K562 (cell line): ENCODE results near the gene KCNH8. TPM values are rescaled to one million over a fixed set of nuclear protein-coding genes. Genes with fewer than 3 reads are reported as not detected.

Source experiments
- ATAC-seq: fragments of 200-7000 bp; cut with Tn5 transposase; 3 replicates; pipeline ENCODE4 v1.9.1; 2020; ENCODE audit warnings: moderate library complexity
- BruUV-seq: library from RNA; stranded (reverse); fragments of 400-500 nt; replicated peaks from 2 replicates; lab custom pipeline; 2021; lab: Mats Ljungman, UMichigan
- CTCF ChIA-PET: fragments of 300-600 bp; formaldehyde crosslinking; extraction: SDS; loops from one replicate; lab custom pipeline; 2021; ENCODE audit warnings: low intra/inter-chr PET ratio; lab: Yijun Ruan, JAX
- POLR2A ChIA-PET: fragments of 300-600, 350-650 bp; sonication (Branson Sonifier 250); formaldehyde crosslinking; extraction: SDS; loops from one replicate; lab custom pipeline; 2021; ENCODE audit warnings: antibody characterized with exemption, inconsistent platforms; lab: Yijun Ruan, JAX
- DNase-seq, 4 experiments: peaks; one replicate each; pipeline versions ENCODE4 v3.0.0 to v3.0.0-alpha.2; 2011 to 2018; ENCODE audit warnings: low spot score in 3 of 4, mixed read lengths in 3 of 4; ENCODE audit errors: extremely low read depth in 1 of 4
- FAIRE-seq: peaks from 2 replicates; lab custom pipeline; 2011; peaks lifted over from hg19 to GRCh38; lab: Jason Lieb, UNC
- H2AFZ ChIP-seq: 2 replicates; pipeline ENCODE4 v1.6.0; 2011; ENCODE audit warnings: low read depth, low read length, control low read depth, inconsistent platforms
- H3K27ac ChIP-seq: fragments of 200-600 bp; 3 replicates; pipeline ENCODE4 v1.8.0; 2011; ENCODE audit warnings: low read depth, mild to moderate bottlenecking, control low read depth, inconsistent platforms, low read length, moderate library complexity, mixed read lengths; ENCODE audit errors: extremely low read depth
- H3K27me3 ChIP-seq, 2 experiments: fragments of 300-600 bp in 1 of 2; 2 replicates in 1 of 2; 3 replicates in 1 of 2; pipeline versions ENCODE4 v1.6.0 to v1.8.0; 2011; ENCODE audit warnings: inconsistent platforms in 2 of 2, low read length in 2 of 2, mild to moderate bottlenecking in 1 of 2, mixed read lengths in 1 of 2, moderate library complexity in 1 of 2; ENCODE audit not compliant: control insufficient read depth in 2 of 2, insufficient read depth in 2 of 2
- H3K36me3 ChIP-seq: fragments of 300-600 bp; 3 replicates; pipeline ENCODE4 v1.8.0; 2011; ENCODE audit warnings: mild to moderate bottlenecking, low read length, inconsistent platforms; ENCODE audit not compliant: control insufficient read depth, insufficient read depth
- H3K4me1 ChIP-seq, 2 experiments: fragments of 200-600 bp in 1 of 2; replicated peaks in 1 of 2; 2 replicates in 1 of 2; 3 replicates in 1 of 2; pipeline versions ENCODE4 v1.5.1 to v1.8.0; 2011; ENCODE audit warnings: inconsistent platforms in 2 of 2, low read length in 2 of 2, mild to moderate bottlenecking in 1 of 2, mixed read lengths in 1 of 2, moderate library complexity in 1 of 2; ENCODE audit not compliant: control insufficient read depth in 2 of 2, insufficient read depth in 2 of 2
- H3K4me2 ChIP-seq: 2 replicates; pipeline ENCODE4 v1.6.1; 2011; ENCODE audit warnings: low read length, control low read depth, inconsistent platforms, mixed read lengths; ENCODE audit not compliant: insufficient read depth
- H3K4me3 ChIP-seq: fragments of 200-600 bp; sonication (generic), shearing (Covaris generic); 2 replicates; pipeline ENCODE4 v1.5.1; 2016; ENCODE audit warnings: control low read depth, inconsistent platforms
- H3K79me2 ChIP-seq: fragments of 200-600 bp; 3 replicates; pipeline ENCODE4 v1.8.0; 2011; ENCODE audit warnings: low read length, inconsistent platforms; ENCODE audit not compliant: control insufficient read depth, insufficient read depth
- H3K9ac ChIP-seq, 2 experiments: 2 replicates each; pipeline versions ENCODE4 v1.6.0 to v1.6.1; 2011; ENCODE audit warnings: low read depth in 2 of 2, low read length in 2 of 2, control low read depth in 1 of 2, inconsistent platforms in 1 of 2, mild to moderate bottlenecking in 1 of 2, mixed read lengths in 1 of 2; ENCODE audit not compliant: insufficient read depth in 1 of 2
- H3K9me1 ChIP-seq: one replicate; pipeline ENCODE4 v1.6.0; 2011; ENCODE audit warnings: inconsistent platforms, mild to moderate bottlenecking, low read length, moderate library complexity; ENCODE audit not compliant: control insufficient read depth, insufficient read depth
- H3K9me3 ChIP-seq: replicated peaks from 2 replicates; pipeline ENCODE4 v1.5.1; 2011; ENCODE audit warnings: low read depth, low read length, inconsistent platforms; ENCODE audit not compliant: control insufficient read depth, insufficient read depth
- H4K20me1 ChIP-seq: replicated peaks from 2 replicates; pipeline ENCODE4 v1.6.1; 2011; ENCODE audit warnings: low read length, inconsistent platforms, mixed read lengths; ENCODE audit not compliant: control insufficient read depth, insufficient read depth
- GTF2A2 ChIP-seq: IDR thresholded peaks from 2 replicates; pipeline ENCODE4 v1.6.1; 2016; ENCODE audit warnings: mild to moderate bottlenecking, missing genetic modification characterization, missing compliant biosample characterization
- HES1 ChIP-seq: fragments of 450-650 bp; IDR thresholded peaks from 2 replicates; pipeline ENCODE4 v1.6.1; 2016; ENCODE audit warnings: low read depth, mild to moderate bottlenecking, moderate library complexity
- SMARCB1 ChIP-seq: IDR thresholded peaks from 2 replicates; pipeline ENCODE4 v1.6.1; 2011; ENCODE audit warnings: improper control_type of control experiment, low read depth; ENCODE audit not compliant: insufficient read length
- ZC3H4 ChIP-seq: sonication (generic); formaldehyde crosslinking; IDR thresholded peaks from 2 replicates; pipeline ENCODE4 v1.9.0; 2021; ENCODE audit warnings: missing genetic modification reagents, borderline replicate concordance
- ZNF124 ChIP-seq: sonication (generic); formaldehyde crosslinking; IDR thresholded peaks from 2 replicates; pipeline ENCODE4 v1.8.1; 2022; ENCODE audit warnings: missing genetic modification reagents
- ZNF212 ChIP-seq: fragments of 450-650 bp; formaldehyde crosslinking; IDR thresholded peaks from 2 replicates; pipeline ENCODE4 v1.4.0; 2020; ENCODE audit warnings: mild to moderate bottlenecking
- WGBS: fragments of 100-300 bp; shearing (Covaris generic); methylation state at CpG from one replicate; pipeline ENCODE4 v1.1.6; 2016; ENCODE audit warnings: low coverage, mixed read lengths; ENCODE audit not compliant: insufficient coverage; ENCODE audit errors: missing lambda C conversion rate; 5-methylcytosine and 5-hydroxymethylcytosine counted together
- in situ Hi-C: fragments of 300-500 bp; cut with MboI; formaldehyde crosslinking; loops from 4 replicates; pipeline ENCODE4 v1.15.0; 2018; ENCODE audit warnings: inconsistent platforms, mixed read lengths
- intact Hi-C: fragments of 100-400 bp; cut with micrococcal nuclease; formaldehyde crosslinking; loops from 2 replicates; pipeline ENCODE4 v1.14.2; 2022
- polyA plus RNA-seq, 8 experiments: library from polyadenylated mRNA; depleted of rRNA in 4 of 8; stranded (reverse) in 5 of 8; unstranded in 3 of 8; fragments of >200 nt; fragmentation: Nextera tagmentation in 2 of 8; fragmentation: Illumina TruSeq in 1 of 8; extraction: Ambion mirVana in 2 of 8; extraction: Trizol in 1 of 8; gene quantifications; 2 replicates each; pipeline versions ENCODE4 v1.2.1 to v1.2.3, GENCODE V29; 2011 to 2014; ENCODE audit warnings: inconsistent platforms in 1 of 8, missing spikeins in 1 of 8
- total RNA-seq, 7 experiments: library from RNA; depleted of rRNA in 6 of 7; stranded (reverse); fragments of >200 nt in 6 of 7; fragmentation: Illumina TruSeq in 2 of 7; extraction: Trizol in 2 of 7; gene quantifications; 2 replicates each; pipeline versions ENCODE4 v1.2.1 to v1.2.3, GENCODE V29; 2011 to 2021; ENCODE audit warnings: low replicate concordance in 1 of 7
- TF ChIP-seq, protein P1 (sequence below): fragments of 250-450 bp; sonication (Bioruptor Pico); IDR thresholded peaks from 2 replicates; pipeline ENCODE4 v1.5.0; 2021

KCNH8 gene
- total and polyA plus RNA-seq, 9 of the 15 experiments (the other 6 are each of a cell fraction or from before 2014, with no cell fraction given): 0.02 to 0.08 (median 0.04) TPM; not detected in 6

DNA sequence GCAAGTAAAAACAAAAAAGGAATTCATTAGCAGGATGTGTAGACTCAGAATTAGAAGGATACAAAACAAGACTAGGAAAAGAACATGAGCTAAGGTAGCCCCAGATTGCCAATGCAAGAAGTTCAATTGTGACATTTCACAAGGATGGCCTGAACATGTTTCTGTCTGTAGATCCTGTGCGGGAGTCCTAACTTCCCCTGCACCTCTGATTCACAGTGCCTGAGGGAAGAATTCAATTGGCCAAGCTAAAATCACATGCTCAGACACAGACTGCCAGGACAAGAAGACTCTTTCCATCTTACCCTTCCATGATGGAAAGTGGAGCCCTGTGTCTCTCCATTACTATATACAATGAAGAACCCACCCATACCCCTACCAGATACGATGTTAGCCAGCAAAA lies 251.5 kb downstream of the KCNH8 start:
- H4K20me1 ChIP-seq: no peaks in the 10 kb centered on the region
- POLR2A ChIA-PET: no interaction called here
- ATAC-seq: no peak
- no peak overlapping the region for H2AFZ ChIP-seq
- intact Hi-C loops (no loop called here), in situ Hi-C loops (no loop called here)
- no peak for FAIRE-seq
- no peak overlapping the region for H3K4me2 ChIP-seq
- H3K9me3 ChIP-seq: no peaks in the 10 kb centered on the region
- CTCF ChIA-PET: no interaction called here
- H3K27me3 ChIP-seq: no peaks in the 10 kb centered on the region
- no peak overlapping the region for H3K9ac ChIP-seq
- no peaks in the 10 kb centered on the region for H3K36me3 ChIP-seq
- no TSS peak for BruUV-seq
- H3K4me1 ChIP-seq: no peaks in the 10 kb centered on the region
- TF ChIP-seq, protein P1, sequence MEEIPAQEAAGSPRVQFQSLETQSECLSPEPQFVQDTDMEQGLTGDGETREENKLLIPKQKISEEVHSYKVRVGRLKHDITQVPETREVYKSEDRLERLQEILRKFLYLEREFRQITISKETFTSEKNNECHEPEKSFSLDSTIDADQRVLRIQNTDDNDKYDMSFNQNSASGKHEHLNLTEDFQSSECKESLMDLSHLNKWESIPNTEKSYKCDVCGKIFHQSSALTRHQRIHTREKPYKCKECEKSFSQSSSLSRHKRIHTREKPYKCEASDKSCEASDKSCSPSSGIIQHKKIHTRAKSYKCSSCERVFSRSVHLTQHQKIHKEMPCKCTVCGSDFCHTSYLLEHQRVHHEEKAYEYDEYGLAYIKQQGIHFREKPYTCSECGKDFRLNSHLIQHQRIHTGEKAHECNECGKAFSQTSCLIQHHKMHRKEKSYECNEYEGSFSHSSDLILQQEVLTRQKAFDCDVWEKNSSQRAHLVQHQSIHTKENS (CRISPR knock-in tag): no peak
- no peak for TF ChIP-seq HES1
- no peak for TF ChIP-seq ZNF212 (CRISPR knock-in tag)
- TF ChIP-seq, all 486 proteins: peak for 0
- Histone ChIP-seq H3K27ac (no peak overlapping the region), H3K4me3 (no peak overlapping the region), H3K79me2 (no peaks in the 10 kb centered on the region), H3K9me1 (no peaks in the 10 kb centered on the region)
- no peak for DNase-seq
- 0% methylated on average over 2 of the region's 2 CpGs for WGBS

GRCh38 chr3:19420159-19420558 lies 271.8 kb downstream of the KCNH8 start:
- H3K4me1 ChIP-seq: no peaks in the 10 kb centered on the region
- H3K4me2 ChIP-seq: no peak overlapping the region
- ATAC-seq (no peak), FAIRE-seq (no peak), DNase-seq (no peak)
- H3K36me3 ChIP-seq: no peaks in the 10 kb centered on the region
- POLR2A ChIA-PET: no interaction called here
- no peaks in the 10 kb centered on the region for H3K9me1 ChIP-seq
- in situ Hi-C loops: no loop called here
- H3K27ac ChIP-seq: no peak overlapping the region
- 0 out of 2 replicates have a peak, but pooled peaks cover 2% of the 10 kb centered on the region for H3K9me3 ChIP-seq
- no peak for TF ChIP-seq GTF2A2 (tag)
- TF ChIP-seq ZC3H4 (CRISPR knock-in tag): no peak
- no peak for TF ChIP-seq ZNF124
- TF ChIP-seq SMARCB1: no peak
- BruUV-seq: no TSS peak
- CTCF ChIA-PET: no interaction called here
- no peaks in the 10 kb centered on the region for H4K20me1 ChIP-seq
- no peaks in the 10 kb centered on the region for H3K79me2 ChIP-seq
- no peaks in the 10 kb centered on the region for H3K27me3 ChIP-seq
- H3K9ac ChIP-seq: no peak overlapping the region
- WGBS: 0% methylated on average over 4 of the region's 4 CpGs
- H2AFZ ChIP-seq: no peak overlapping the region
- intact Hi-C loops: no loop called here
- no peak overlapping the region for H3K4me3 ChIP-seq
